ENCODE data around the gene RAB3D.

Gene RAB3D

GRCh38 chr19:11288349-11288748, 51.1 kb downstream of the RAB3D start:
- TF ChIP-seq CTCF (IDR thresholded peaks at IDR 0.05), result peak; percentile 28 to 31
- Histone ChIP-seq H3K27ac (no peak overlapping the region), H3K9me3 (no peaks in the 10 kb centered on the region), H3K36me3 (no peaks in the 10 kb centered on the region), H3K4me1 (peaks cover 0 to 5% (median 2%) of the 10 kb centered on the region in 4 donors), H3K4me3 (no peak overlapping the region), H3K27me3 (no peaks in the 10 kb centered on the region)
- intact Hi-C loops (cut with DNase I; ENCODE audit: low total_unique reads), result no loop called here
- DNase-seq, result no peak

- peak overlapping the region in 1 of 2 donors; percentile 25 for H3K27ac ChIP-seq
- H3K9me3 ChIP-seq, result no peaks in the 10 kb centered on the region
- H3K36me3 ChIP-seq, result no peaks in the 10 kb centered on the region
- intact Hi-C loops (cut with DNase I; ENCODE audit: low total_unique reads), result no loop called here
- DNase-seq, result peak in 1 of 2 donors; percentile 22
- peak in 1 of 2 experiments; percentile 35 for TF ChIP-seq CTCF (IDR thresholded peaks at IDR 0.05)
- no peaks in the 10 kb centered on the region for H3K27me3 ChIP-seq
- H3K4me3 ChIP-seq, result no peak overlapping the region
- peaks cover 0 to 5% (median 0%) of the 10 kb centered on the region in 4 donors for H3K4me1 ChIP-seq
Observed at GRCh38 chr19:11286312-11286974, 53.0 kb downstream of the RAB3D start.

- DNase-seq, result no peak
- intact Hi-C loops (cut with DNase I; ENCODE audit: low total_unique reads), result no loop called here
- peaks cover 0 to 5% (median 0%) of the 10 kb centered on the region in 4 donors for H3K4me1 ChIP-seq
- H3K27ac ChIP-seq, result no peak overlapping the region
- no peaks in the 10 kb centered on the region for H3K27me3 ChIP-seq
- no peaks in the 10 kb centered on the region for H3K36me3 ChIP-seq
- no peak overlapping the region for H3K4me3 ChIP-seq
- no peaks in the 10 kb centered on the region for H3K9me3 ChIP-seq
- no peak for TF ChIP-seq CTCF (IDR thresholded peaks at IDR 0.05)
Observed at GRCh38 chr19:11284515-11284914, 54.9 kb downstream of the RAB3D start.

- Histone ChIP-seq H3K4me1 (peaks cover 0 to 1% (median 0%) of the 10 kb centered on the region in 4 donors), H3K9me3 (no peaks in the 10 kb centered on the region), H3K27ac (no peak overlapping the region), H3K36me3 (no peaks in the 10 kb centered on the region), H3K27me3 (peaks cover 0 to 4% of the 10 kb centered on the region in 2 donors), H3K4me3 (no peak overlapping the region)
- no peak for DNase-seq
- intact Hi-C loops (cut with DNase I; ENCODE audit: low total_unique reads), result no loop called here
- TF ChIP-seq CTCF (IDR thresholded peaks at IDR 0.05), result no peak
Observed at GRCh38 chr19:11281356-11282049, 58.0 kb downstream of the RAB3D start.

GRCh38 chr19:11279505-11280236, 59.8 kb downstream of the RAB3D start:
- H3K9me3 ChIP-seq, result no peaks in the 10 kb centered on the region
- H3K4me3 ChIP-seq, result no peak overlapping the region
- no peaks in the 10 kb centered on the region for H3K36me3 ChIP-seq
- no peaks in the 10 kb centered on the region for H3K4me1 ChIP-seq
- no peak for TF ChIP-seq CTCF (IDR thresholded peaks at IDR 0.05)
- no peak overlapping the region for H3K27ac ChIP-seq
- no peak for DNase-seq
- intact Hi-C loops (cut with DNase I; ENCODE audit: low total_unique reads), result no loop called here
- peaks cover 0 to 4% of the 10 kb centered on the region in 2 donors for H3K27me3 ChIP-seq
